Activated CD4-positive, alpha-beta T cell treated with anti-CD3 and anti-CD28 coated beads for 36 hours (primary cell): Measurements from ENCODE around the gene C6orf52. TPM values are rescaled to one million over a fixed set of nuclear protein-coding genes. Genes with fewer than 3 reads are reported as not detected.
"Not testable (repeated sequence)": the region's sequence is repeated elsewhere in the genome, so short reads cannot be mapped to it uniquely, and the experiment has no call there.

Experiments used
- ATAC-seq: fragments of 200-7000 bp; cut with Tn5 transposase; one replicate; pipeline ENCODE4 v1.10.0; 2021; ENCODE audit warnings: mild to moderate bottlenecking, moderate library complexity
- CTCF ChIA-PET: fragments of 350-600 bp; sonication (Branson Sonifier 250); formaldehyde crosslinking; loops from one replicate; lab custom pipeline; 2021; ENCODE audit warnings: antibody characterized with exemption; lab: Charles Lee
- POLR2A ChIA-PET: fragments of 350-600 bp; sonication (Branson Sonifier 250); formaldehyde crosslinking; loops from one replicate; lab custom pipeline; 2021; ENCODE audit warnings: antibody characterized with exemption, inconsistent platforms; lab: Charles Lee
- DNase-seq: peaks from one replicate; pipeline ENCODE4 v3.0.0-alpha.2; 2020
- H3K27ac Mint-ChIP-seq: one replicate; pipeline ENCODE4 v1.8.0; 2021; ENCODE audit warnings: mixed read lengths
- H3K27me3 Mint-ChIP-seq: one replicate; pipeline ENCODE4 v1.8.0; 2021; ENCODE audit warnings: mixed read lengths
- H3K36me3 Mint-ChIP-seq: one replicate; pipeline ENCODE4 v1.8.0; 2021; ENCODE audit warnings: low read depth, mixed read lengths
- H3K4me1 Mint-ChIP-seq: one replicate; pipeline ENCODE4 v1.8.0; 2021; ENCODE audit warnings: mixed read lengths
- H3K4me3 Mint-ChIP-seq: one replicate; pipeline ENCODE4 v1.8.0; 2021; ENCODE audit warnings: mild to moderate bottlenecking, moderate library complexity, mixed read lengths
- H3K9me3 Mint-ChIP-seq: one replicate; pipeline ENCODE4 v1.8.0; 2021; ENCODE audit warnings: low read depth, mixed read lengths
- intact Hi-C, 2 experiments: fragments of 100-400 bp; cut with DNase I in 1 of 2; cut with micrococcal nuclease in 1 of 2; formaldehyde crosslinking; loops; one replicate each; pipeline versions ENCODE4 v1.14.2 to v1.15.1; 2022 to 2024; cut with DNase I, micrococcal nuclease
- total RNA-seq, 2 experiments: library from RNA; stranded (reverse); gene quantifications; one replicate each; pipeline ENCODE4 v1.2.3, GENCODE V29; 2021

The C6orf52 gene
- total RNA-seq, 2 experiments from 2014 or later = 1.2 to 2.4 TPM

DNA sequence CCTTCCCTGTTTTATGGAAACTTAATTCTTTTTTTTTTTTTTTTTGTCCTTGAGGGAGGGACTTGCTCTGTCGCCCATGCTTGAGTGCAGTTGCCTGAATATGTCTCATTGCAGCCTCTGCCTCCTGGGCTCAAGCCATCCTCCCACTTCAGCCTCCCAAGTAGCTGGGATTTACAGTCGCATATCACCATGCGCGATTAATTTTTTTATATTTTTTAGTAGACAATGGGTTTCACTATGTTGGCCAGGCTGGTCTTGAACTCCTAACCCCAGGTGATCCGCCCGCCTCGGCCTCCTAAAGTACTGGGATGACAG, 29.1 kb upstream of the C6orf52 start:
- CTCF ChIA-PET = interaction anchor here (0.7 to 1.2 kb wide), 3 partner anchors 15 to 212 kb away, joined by 3 to 9 read pairs (median 3); no protein-coding TSS in a partner anchor

DNA sequence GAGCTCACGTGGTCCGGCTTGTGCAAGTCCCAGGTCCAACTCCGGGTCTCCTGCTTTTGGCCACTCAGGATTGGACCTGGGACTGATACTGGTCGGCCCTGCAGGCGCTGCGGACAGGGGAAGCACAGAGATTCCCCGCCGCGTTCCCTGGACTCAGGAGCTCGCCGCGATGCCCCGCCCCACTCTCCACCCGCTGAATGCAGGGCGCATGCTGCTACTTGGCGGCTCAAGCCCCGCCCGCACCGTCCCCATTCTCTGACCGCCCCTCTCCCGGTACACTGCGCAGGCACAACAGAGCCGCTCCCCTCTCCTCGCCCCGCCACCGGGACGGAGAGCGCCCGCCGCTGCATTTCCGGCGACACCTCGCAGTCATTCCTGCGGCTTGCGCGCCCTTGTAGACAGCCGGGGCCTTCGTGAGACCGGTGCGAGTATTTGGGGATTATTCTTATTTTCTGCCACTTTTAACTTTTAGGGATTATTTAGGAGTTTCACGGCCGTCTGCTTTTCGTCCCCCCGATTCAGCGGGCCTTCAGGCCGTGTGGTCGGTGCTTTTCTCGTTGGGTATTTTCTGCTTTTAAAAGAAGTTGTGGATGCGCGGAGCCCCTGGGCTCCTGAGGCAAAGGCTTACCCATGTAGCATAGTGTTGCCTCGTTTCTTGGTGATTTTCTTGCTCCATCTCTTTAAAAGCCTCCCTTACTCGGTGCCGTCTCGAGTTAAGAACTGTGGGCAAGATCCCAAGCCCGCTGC, 28.6 kb upstream of the C6orf52 start, which contains the start of gene TMEM14C:
Gene TMEM14C (plus strand): TSS at position 251 of the 747 bp plus-strand sequence. CDS start 1,544 bp downstream, outside the sequence.
- ATAC-seq (peak; percentile 95), DNase-seq (peak; percentile 94)
- peaks cover 6% of the 10 kb centered on the region for H3K9me3 Mint-ChIP-seq
- no peaks in the 10 kb centered on the region for H3K27me3 Mint-ChIP-seq
- peak within 1 kb of the TSS; percentile 93 for H3K27ac Mint-ChIP-seq
- ChIA-PET CTCF (interaction anchor here (0.7 to 1.2 kb wide), 3 partner anchors 15 to 212 kb away, joined by 3 read pairs; no protein-coding TSS in a partner anchor), POLR2A (interaction anchor here (1.0 to 4.2 kb wide), 3 partner anchors 24 to 115 kb away, joined by 4 to 29 read pairs (median 19); partner anchors contain the start of genes C6orf52, MAK, PAK1IP1 and TMEM14B)
- H3K4me1 Mint-ChIP-seq = peaks cover 49% of the 10 kb centered on the region
- H3K4me3 Mint-ChIP-seq = peak within 1 kb of the TSS; percentile 92
- intact Hi-C loops = loop anchor here (1.0 to 2.0 kb wide), 5 partner anchors 24 to 370 kb away; partner anchors contain the start of genes C6orf52 (in 2 of the 2), PAK1IP1 (in 2 of the 2), TMEM14B (in 2 of the 2) and SMIM13 (in 1 of the 2)
- H3K36me3 Mint-ChIP-seq = peaks cover 24% of the 10 kb centered on the region

More for the DNA sequence above, 29.1 kb upstream of the C6orf52 start:
- no peaks in the 10 kb centered on the region for H3K27me3 Mint-ChIP-seq
- no peak for ATAC-seq
- H3K4me1 Mint-ChIP-seq = peaks cover 48% of the 10 kb centered on the region
- H3K27ac Mint-ChIP-seq = peak overlapping the region; percentile 93
- peaks cover 27% of the 10 kb centered on the region for H3K36me3 Mint-ChIP-seq
- intact Hi-C loops = loop anchor here (1.0 to 2.0 kb wide), 3 partner anchors 24 to 77 kb away; partner anchors contain the start of genes C6orf52 (in 2 of the 2), PAK1IP1 (in 2 of the 2) and TMEM14B (in 2 of the 2)
- peak; percentile 18 for DNase-seq
- POLR2A ChIA-PET = no interaction called here
- peaks cover 4% of the 10 kb centered on the region for H3K9me3 Mint-ChIP-seq
- peak overlapping the region; percentile 92 for H3K4me3 Mint-ChIP-seq

DNA sequence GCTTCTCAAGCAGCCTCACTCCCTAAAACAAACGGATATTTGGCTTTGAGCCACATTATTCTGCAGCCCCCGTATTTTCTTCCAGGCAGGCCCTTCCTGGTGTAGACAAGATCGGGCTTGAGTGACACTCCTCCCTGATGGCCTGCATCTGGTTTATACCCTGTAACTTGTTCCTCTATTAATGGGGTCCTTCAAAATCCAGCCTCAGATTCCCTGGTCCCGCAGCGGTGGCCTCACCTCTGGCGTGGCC, 28.1 kb upstream of the C6orf52 start:
- DNase-seq (no peak), ATAC-seq (no peak)
- Mint-ChIP-seq H3K4me3 (peak overlapping the region; percentile 92), H3K27me3 (no peaks in the 10 kb centered on the region), H3K9me3 (peaks cover 6% of the 10 kb centered on the region), H3K4me1 (peaks cover 49% of the 10 kb centered on the region), H3K36me3 (peaks cover 21% of the 10 kb centered on the region), H3K27ac (peak overlapping the region; percentile 93)
- POLR2A ChIA-PET = interaction anchor here (1.0 to 4.2 kb wide), 3 partner anchors 25 to 116 kb away, joined by 4 to 29 read pairs (median 19); partner anchors contain the start of genes C6orf52, MAK, PAK1IP1 and TMEM14B
- intact Hi-C loops = loop anchor here in 1 of 2 experiments (1.0 to 2.0 kb wide), 3 partner anchors 78 to 371 kb away; partner anchors contain the start of gene SMIM13
- CTCF ChIA-PET = interaction anchor here (1.2 kb wide), 1 partner anchor 26 kb away, joined by 3 read pairs; no protein-coding TSS in a partner anchor

DNA sequence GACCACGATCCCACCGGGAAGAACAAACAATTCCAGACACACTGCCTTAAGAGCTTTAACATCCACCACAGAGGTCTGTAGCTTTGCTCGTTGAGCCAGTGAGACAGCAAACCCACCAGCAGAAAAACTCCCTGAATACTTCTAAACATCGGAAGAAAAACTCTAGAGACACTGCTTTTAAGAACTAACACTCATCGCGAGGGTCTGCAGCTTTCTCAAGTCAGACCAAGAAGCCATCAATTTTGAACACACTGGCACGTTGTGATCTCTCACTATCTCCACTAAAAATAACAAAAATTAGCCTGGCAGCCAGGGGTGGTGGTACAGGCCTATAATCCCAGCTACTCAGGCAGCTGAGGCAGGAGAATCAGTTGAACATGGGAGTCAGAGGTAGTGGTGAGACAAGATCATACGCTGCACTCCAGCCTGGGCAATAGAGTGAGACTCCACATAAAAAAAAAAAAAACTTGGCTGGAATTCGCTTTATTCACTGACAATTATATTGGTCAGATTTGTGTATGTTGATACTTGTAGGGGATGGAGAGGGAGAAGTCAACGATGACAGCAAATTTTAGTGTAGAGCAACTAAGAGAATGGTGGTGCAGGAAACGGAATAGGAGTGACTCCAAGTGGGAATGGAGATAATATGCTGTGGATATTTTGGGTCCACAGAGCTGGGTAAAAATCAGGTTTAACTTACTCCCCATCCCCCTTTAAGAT, 27.6 kb upstream of the C6orf52 start:
- H3K9me3 Mint-ChIP-seq = peaks cover 6% of the 10 kb centered on the region
- CTCF ChIA-PET = interaction anchor here (1.2 to 1.6 kb wide), 4 partner anchors 21 to 244 kb away, joined by 3 to 5 read pairs (median 4); no protein-coding TSS in a partner anchor
- H3K27me3 Mint-ChIP-seq = no peaks in the 10 kb centered on the region
- H3K36me3 Mint-ChIP-seq = peaks cover 19% of the 10 kb centered on the region
- H3K4me3 Mint-ChIP-seq = peak overlapping the region; percentile 92
- intact Hi-C loops = loop anchor here in 1 of 2 experiments (1.0 to 2.0 kb wide), 4 partner anchors 79 to 371 kb away; partner anchors contain the start of genes MAK and SMIM13
- H3K27ac Mint-ChIP-seq = peak overlapping the region; percentile 93
- ATAC-seq = no peak
- peaks cover 49% of the 10 kb centered on the region for H3K4me1 Mint-ChIP-seq
- POLR2A ChIA-PET = interaction anchor here (0.7 to 4.2 kb wide), 6 partner anchors 18 to 209 kb away, joined by 3 to 29 read pairs (median 4); partner anchors contain the start of genes C6orf52, MAK, PAK1IP1 and TMEM14B
- no peak for DNase-seq

DNA sequence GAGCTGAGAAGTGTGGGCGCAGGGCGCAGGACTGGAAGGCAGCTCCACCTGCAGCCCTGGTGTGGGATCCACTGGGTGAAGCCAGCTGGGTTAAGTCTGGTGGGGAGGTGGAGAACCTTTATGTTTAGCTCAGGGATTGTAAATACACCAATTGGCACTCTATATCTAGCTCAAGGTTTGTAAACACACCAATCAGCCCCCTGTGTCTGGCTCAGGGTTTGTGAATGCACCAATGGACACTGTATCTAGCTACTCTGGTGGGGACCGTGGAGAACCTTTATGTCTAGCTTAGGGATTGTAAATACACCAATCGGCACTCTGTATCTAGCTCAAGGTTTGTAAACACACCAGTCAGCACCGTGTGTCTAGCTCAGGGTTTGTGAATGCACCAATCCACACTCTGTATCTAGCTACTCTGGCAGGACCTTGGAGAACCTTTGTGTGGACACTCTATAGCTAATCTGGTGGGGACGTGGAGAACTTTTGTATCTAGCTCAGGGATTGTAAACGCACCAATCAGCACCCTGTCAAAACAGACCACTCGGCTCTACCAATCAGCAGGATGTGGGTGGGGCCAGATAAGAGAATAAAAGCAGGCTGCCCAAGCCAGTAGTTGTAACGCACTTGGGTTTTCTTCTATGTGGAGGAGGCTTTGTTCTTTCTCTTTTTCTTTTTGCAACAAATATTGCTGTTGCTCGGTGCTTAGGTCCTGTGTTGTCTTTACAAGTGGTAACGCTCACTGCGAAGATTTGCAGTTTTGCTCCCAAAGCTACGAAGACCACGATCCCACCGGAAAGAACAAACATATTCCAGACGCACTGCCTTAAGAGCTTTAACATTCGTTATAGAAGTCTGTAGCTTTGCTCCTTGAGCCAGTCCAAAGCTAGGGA, 26.8 kb upstream of the C6orf52 start:
- peaks cover 11% of the 10 kb centered on the region for H3K36me3 Mint-ChIP-seq
- not testable (repeated sequence) for H3K9me3 Mint-ChIP-seq, ATAC-seq, H3K27me3 Mint-ChIP-seq
- intact Hi-C loops = loop anchor here in 1 of 2 experiments (2.0 kb wide), 1 partner anchor 118 kb away; the partner anchor contains the start of gene MAK
- peak overlapping the region; percentile 93 for H3K27ac Mint-ChIP-seq
- H3K4me3 Mint-ChIP-seq = peak overlapping the region; percentile 92
- POLR2A ChIA-PET = interaction anchor here (0.7 to 4.2 kb wide), 5 partner anchors 17 to 208 kb away, joined by 3 to 29 read pairs (median 3); partner anchors contain the start of genes C6orf52, MAK, PAK1IP1 and TMEM14B
- H3K4me1 Mint-ChIP-seq = peaks cover 49% of the 10 kb centered on the region
- peak; percentile 63 for DNase-seq
- CTCF ChIA-PET = interaction anchor here (1.4 to 1.6 kb wide), 3 partner anchors 22 to 243 kb away, joined by 4 to 5 read pairs (median 5); no protein-coding TSS in a partner anchor

DNA sequence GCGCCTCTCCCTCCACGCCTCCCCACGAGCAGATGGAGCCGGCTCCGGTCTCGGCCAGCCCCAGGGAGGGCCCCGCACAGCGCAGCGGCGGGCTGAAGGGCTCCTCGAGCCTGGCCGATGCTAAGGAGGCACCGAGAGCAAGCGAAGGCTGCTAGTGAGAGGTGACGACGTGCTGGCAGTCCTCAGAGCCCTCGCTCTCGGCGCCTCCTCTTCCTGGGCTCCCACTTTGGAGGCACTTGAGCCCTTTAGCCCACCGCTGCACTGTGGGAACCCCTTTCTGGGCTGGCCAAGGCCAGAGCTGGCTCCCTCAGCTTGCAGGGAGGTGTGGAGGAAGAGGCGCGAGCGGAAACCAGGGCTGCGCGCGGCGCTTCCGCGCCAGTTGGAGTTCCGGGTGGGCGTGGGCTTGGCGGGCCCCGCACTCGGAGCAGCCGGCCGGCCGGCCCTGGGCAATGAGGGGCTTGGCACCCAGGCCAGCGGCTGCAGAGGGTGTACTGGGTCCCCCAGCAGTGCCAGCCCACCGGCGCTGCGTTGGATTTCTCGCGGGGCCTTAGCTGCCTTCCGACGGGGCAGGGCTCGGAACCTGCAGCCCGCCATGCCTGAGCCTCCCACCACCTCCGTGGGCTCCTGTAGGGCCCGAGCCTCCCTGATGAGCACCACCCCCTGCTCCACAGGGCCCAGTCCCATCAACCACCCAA, 26.0 kb upstream of the C6orf52 start:
- Mint-ChIP-seq H3K9me3 (peaks cover 6% of the 10 kb centered on the region), H3K4me1 (peaks cover 44% of the 10 kb centered on the region), H3K27ac (peak overlapping the region; percentile 93), H3K36me3 (peaks cover 7% of the 10 kb centered on the region), H3K27me3 (no peaks in the 10 kb centered on the region), H3K4me3 (peak overlapping the region; percentile 92)
- DNase-seq (peak; percentile 73), ATAC-seq (peak; percentile 27)
- intact Hi-C loops = loop anchor here in 1 of 2 experiments (2.0 kb wide), 1 partner anchor 118 kb away; the partner anchor contains the start of gene MAK
- CTCF ChIA-PET = interaction anchor here (0.8 to 1.8 kb wide), 6 partner anchors 10 to 242 kb away, joined by 4 to 9 read pairs (median 6); partner anchors contain the start of genes C6orf52 and PAK1IP1
- POLR2A ChIA-PET = interaction anchor here (1.0 to 4.2 kb wide), 2 partner anchors 26 to 118 kb away, joined by 3 to 29 read pairs; partner anchors contain the start of genes C6orf52, MAK and PAK1IP1

DNA sequence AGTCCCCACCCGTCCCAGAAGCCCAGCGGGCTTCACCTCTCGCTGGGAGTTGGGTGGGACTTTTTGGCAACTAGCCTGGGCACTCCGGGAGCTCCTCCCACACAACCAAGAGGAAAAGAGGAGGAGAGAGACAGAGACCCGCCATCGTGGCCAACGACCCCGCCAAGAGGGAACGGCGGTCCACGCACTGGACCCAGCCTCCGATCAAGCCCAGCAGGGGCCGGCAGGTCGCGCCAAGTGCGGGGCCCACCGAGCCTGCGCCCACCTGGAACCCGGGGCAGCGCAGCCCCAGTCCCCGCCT, 25.5 kb upstream of the C6orf52 start:
- intact Hi-C loops = loop anchor here (1.0 to 2.0 kb wide), 2 partner anchors 25 to 119 kb away; partner anchors contain the start of gene MAK (in 1 of the 2)

DNA sequence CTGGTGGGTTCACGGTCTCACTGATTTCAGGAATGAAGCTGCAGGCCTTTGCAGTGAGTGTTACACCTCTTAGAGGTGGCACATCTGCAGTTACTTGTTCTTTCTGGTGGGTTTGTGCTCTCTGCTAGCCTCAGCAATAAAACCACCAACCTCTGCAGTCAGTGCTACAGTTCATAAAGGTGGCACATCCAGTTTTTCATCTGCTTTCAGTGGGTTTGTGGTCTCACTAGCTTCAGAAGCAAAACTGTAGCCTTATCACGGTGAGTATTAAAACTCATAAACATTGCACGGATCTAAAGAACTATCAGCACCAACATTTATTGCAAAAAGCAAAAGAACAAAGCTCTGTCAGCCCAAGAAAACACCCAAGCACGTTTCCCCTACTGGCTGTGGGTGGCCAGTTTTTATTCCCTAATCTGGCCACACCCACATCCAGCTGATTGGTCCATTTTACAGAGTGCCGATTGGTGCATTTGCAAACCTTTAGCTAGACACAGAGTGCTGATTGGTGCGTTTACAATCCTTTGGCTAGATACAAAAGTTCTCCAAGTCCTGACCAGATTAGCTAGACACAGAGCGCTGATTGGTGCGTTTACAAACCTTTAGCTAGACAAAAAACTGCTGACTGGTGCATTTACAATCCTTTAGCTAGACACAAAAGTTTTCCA, 25.0 kb upstream of the C6orf52 start:
- DNase-seq (peak; percentile 72), ATAC-seq (peak; percentile 13)
- H3K4me3 Mint-ChIP-seq = peak overlapping the region; percentile 92
- ChIA-PET POLR2A (interaction anchor here (0.6 to 4.2 kb wide), 2 partner anchors 25 to 1291 kb away, joined by 3 to 29 read pairs; partner anchors contain the start of genes C6orf52 and PAK1IP1), CTCF (interaction anchor here (0.6 to 1.8 kb wide), 7 partner anchors 9 to 153 kb away, joined by 3 to 9 read pairs (median 3); partner anchors contain the start of genes C6orf52 and PAK1IP1)
- H3K27ac Mint-ChIP-seq = peak overlapping the region; percentile 92
- peaks cover 6% of the 10 kb centered on the region for H3K9me3 Mint-ChIP-seq
- peaks cover 4% of the 10 kb centered on the region for H3K36me3 Mint-ChIP-seq
- no peaks in the 10 kb centered on the region for H3K27me3 Mint-ChIP-seq
- intact Hi-C loops = loop anchor here in 1 of 2 experiments (1.0 kb wide), 1 partner anchor 24 kb away; no protein-coding TSS in a partner anchor
- H3K4me1 Mint-ChIP-seq = peaks cover 36% of the 10 kb centered on the region

More for the DNA sequence above, 25.5 kb upstream of the C6orf52 start:
- Mint-ChIP-seq H3K9me3 (peaks cover 6% of the 10 kb centered on the region), H3K4me3 (peak overlapping the region; percentile 92), H3K27ac (peak overlapping the region; percentile 92), H3K4me1 (peaks cover 41% of the 10 kb centered on the region), H3K27me3 (no peaks in the 10 kb centered on the region), H3K36me3 (peaks cover 4% of the 10 kb centered on the region)
- ATAC-seq (no peak), DNase-seq (no peak)
- CTCF ChIA-PET = interaction anchor here (0.6 to 1.8 kb wide), 6 partner anchors 10 to 107 kb away, joined by 3 to 9 read pairs (median 4); partner anchors contain the start of genes C6orf52 and PAK1IP1
- POLR2A ChIA-PET = interaction anchor here (0.6 to 4.2 kb wide), 2 partner anchors 25 to 1291 kb away, joined by 3 to 29 read pairs; partner anchors contain the start of genes C6orf52 and PAK1IP1

DNA sequence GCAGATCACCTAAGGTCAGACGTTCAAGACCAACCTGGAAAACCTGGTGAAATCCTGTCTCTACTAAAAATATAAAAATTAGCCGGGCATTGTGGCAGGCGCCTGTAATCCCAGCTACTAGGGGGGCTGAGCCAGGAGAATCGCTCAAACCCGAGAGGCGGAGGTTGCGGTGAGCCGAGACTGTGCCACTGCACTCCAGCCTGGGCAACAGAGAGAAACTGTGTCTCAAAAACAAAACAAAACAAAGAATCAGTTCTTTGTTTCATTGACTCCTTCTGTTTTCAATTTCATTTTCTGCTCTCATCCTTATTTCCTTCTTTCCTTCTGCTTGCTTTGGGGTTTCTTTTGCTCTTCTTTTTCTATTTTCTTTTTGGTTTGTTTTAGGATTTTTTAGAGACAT, 19.5 kb upstream of the C6orf52 start:
- Mint-ChIP-seq H3K27ac (peak overlapping the region; percentile 61), H3K4me3 (no peak overlapping the region), H3K4me1 (peaks cover 8% of the 10 kb centered on the region), H3K9me3 (peaks cover 2% of the 10 kb centered on the region), H3K27me3 (no peaks in the 10 kb centered on the region), H3K36me3 (peaks cover 15% of the 10 kb centered on the region)
- POLR2A ChIA-PET = no interaction called here
- ATAC-seq (no peak), DNase-seq (no peak)
- intact Hi-C loops = no loop called here
- CTCF ChIA-PET = no interaction called here
